SH-SY5Y (cell line): Measurements from ENCODE around the gene ARID4B.

Source experiments
- GATA2 ChIP-seq: IDR thresholded peaks from 2 replicates; pipeline ENCODE4 v1.6.1; 2011; ENCODE audit warnings: mild to moderate bottlenecking, low read depth, low read length
- GATA3 ChIP-seq: IDR thresholded peaks from 2 replicates; pipeline ENCODE4 v1.6.1; 2011; ENCODE audit warnings: low read depth, mild to moderate bottlenecking, low read length, moderate library complexity

DNA sequence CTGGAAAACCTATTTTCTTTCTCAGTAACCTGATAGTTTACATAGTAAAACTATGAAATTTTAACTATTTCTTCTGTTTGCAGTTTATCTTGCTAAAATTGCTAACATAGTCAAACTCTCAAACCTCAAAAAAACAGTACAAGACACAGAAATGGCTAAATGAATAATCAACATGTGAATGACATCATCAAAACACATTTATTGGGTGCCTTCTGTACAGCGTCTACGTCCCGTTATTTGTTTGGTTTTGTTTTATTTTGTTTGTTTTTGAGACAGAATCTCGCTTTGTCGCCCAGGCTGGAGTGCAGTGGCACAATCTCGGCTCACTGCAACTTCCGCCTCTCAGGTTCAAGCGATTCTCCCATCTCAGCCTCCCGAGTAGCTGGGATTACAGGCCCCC lies 178.2 kb downstream of the ARID4B start:
- TF ChIP-seq GATA2 (no peak), GATA3 (no peak)
